HEK293 (cell line): ENCODE measurements around the gene ZNF646.

Experiments used
- CTCF ChIA-PET: fragments of 350-600 bp; formaldehyde crosslinking; extraction: SDS; loops from one replicate; lab custom pipeline; 2021; ENCODE audit warnings: antibody characterized with exemption; lab: Yijun Ruan, JAX
- POLR2A ChIA-PET: fragments of 300-600 bp; formaldehyde crosslinking; extraction: SDS; loops from one replicate; lab custom pipeline; 2020; ENCODE audit warnings: antibody characterized with exemption, inconsistent platforms; lab: Yijun Ruan, JAX
- H3K27ac ChIP-seq: fragments of 200-500 bp; sonication (Bioruptor generic); 2 replicates; pipeline ENCODE4 v1.5.1; 2014; ENCODE audit warnings: low read depth, low read length, control low read depth, inconsistent platforms; ENCODE audit errors: extremely low read depth
- H3K36me3 ChIP-seq, 2 experiments: fragments of 200-500 bp in 1 of 2; sonication (Bioruptor generic) in 1 of 2; 1 replicate in 1 of 2; 2 replicates in 1 of 2; pipeline ENCODE4 v1.5.1; 2014 to 2017; ENCODE audit warnings: inconsistent platforms in 2 of 2, low read length in 2 of 2; ENCODE audit not compliant: control insufficient read depth in 2 of 2, insufficient read depth in 1 of 2
- H3K4me1 ChIP-seq: fragments of 200-500 bp; sonication (Bioruptor generic); 2 replicates; pipeline ENCODE4 v1.5.1; 2014; ENCODE audit warnings: mild to moderate bottlenecking, low read length, inconsistent platforms; ENCODE audit not compliant: control insufficient read depth, insufficient read depth
- H3K4me3 ChIP-seq: 2 replicates; pipeline ENCODE4 v1.5.1; 2011; ENCODE audit warnings: low read depth, mild to moderate bottlenecking, control low read depth, low read length, moderate library complexity
- H3K9me3 ChIP-seq: fragments of 200-500 bp; sonication (Bioruptor generic); 2 replicates; pipeline ENCODE4 v1.5.1; 2014; ENCODE audit warnings: low read depth, low read length, inconsistent platforms; ENCODE audit not compliant: control insufficient read depth, insufficient read depth
- BCL11B ChIP-seq: fragments of 450-650 bp; formaldehyde crosslinking; IDR thresholded peaks from 2 replicates; pipeline ENCODE4 v1.5.1; 2016; ENCODE audit warnings: low read depth, missing biosample characterization, missing genetic modification characterization
- GLI2 ChIP-seq: fragments of 450-650 bp; formaldehyde crosslinking; IDR thresholded peaks from 2 replicates; pipeline ENCODE4; 2017; ENCODE audit warnings: missing biosample characterization, missing genetic modification characterization, low read depth, borderline replicate concordance
- HOXD13 ChIP-seq: sonication (generic); formaldehyde crosslinking; IDR thresholded peaks from 2 replicates; pipeline ENCODE4 v1.8.0; 2022; ENCODE audit warnings: missing genetic modification reagents, borderline replicate concordance
- OVOL3 ChIP-seq: fragments of 450-650 bp; formaldehyde crosslinking; IDR thresholded peaks from 2 replicates; pipeline ENCODE4 v1.5.1; 2016; ENCODE audit warnings: missing biosample characterization, missing genetic modification characterization
- REST ChIP-seq: fragments of 450-650 bp; formaldehyde crosslinking; IDR thresholded peaks from 2 replicates; pipeline ENCODE4 v1.5.1; 2016; ENCODE audit warnings: missing biosample characterization, missing genetic modification characterization
- SP2 ChIP-seq: fragments of 450-650 bp; formaldehyde crosslinking; IDR thresholded peaks from 2 replicates; pipeline ENCODE4 v1.5.1; 2016; ENCODE audit warnings: missing biosample characterization, missing genetic modification characterization
- ZFP69B ChIP-seq: fragments of 450-650 bp; formaldehyde crosslinking; IDR thresholded peaks from 2 replicates; pipeline ENCODE4 v1.5.1; 2016; ENCODE audit warnings: missing biosample characterization, missing genetic modification characterization
- ZNF114 ChIP-seq: fragments of 450-650 bp; formaldehyde crosslinking; IDR thresholded peaks from 2 replicates; pipeline ENCODE4 v1.5.0; 2017; ENCODE audit warnings: missing biosample characterization, missing genetic modification characterization
- ZNF175 ChIP-seq: fragments of 450-650 bp; formaldehyde crosslinking; IDR thresholded peaks from 2 replicates; pipeline ENCODE4 v1.5.1; 2016; ENCODE audit warnings: missing biosample characterization, missing genetic modification characterization
- ZNF19 ChIP-seq: fragments of 450-650 bp; formaldehyde crosslinking; IDR thresholded peaks from 2 replicates; pipeline ENCODE4; 2016; ENCODE audit warnings: missing biosample characterization, missing genetic modification characterization, low read depth
- ZNF23 ChIP-seq: fragments of 450-650 bp; formaldehyde crosslinking; IDR thresholded peaks from 2 replicates; pipeline ENCODE4 v1.5.1; 2016; ENCODE audit warnings: missing biosample characterization, missing genetic modification characterization, borderline replicate concordance
- ZNF37A ChIP-seq: fragments of 450-650 bp; IDR thresholded peaks from 2 replicates; pipeline ENCODE4 v1.5.1; 2018; ENCODE audit warnings: missing biosample characterization, missing genetic modification characterization
- ZNF48 ChIP-seq: fragments of 450-650 bp; formaldehyde crosslinking; IDR thresholded peaks from 2 replicates; pipeline ENCODE4 v1.5.1; 2016; ENCODE audit warnings: missing biosample characterization, missing genetic modification characterization
- ZNF501 ChIP-seq: fragments of 450-650 bp; formaldehyde crosslinking; IDR thresholded peaks from 2 replicates; pipeline ENCODE4 v1.5.1; 2016; ENCODE audit warnings: missing biosample characterization, missing genetic modification characterization
- ZNF521 ChIP-seq: fragments of 450-650 bp; formaldehyde crosslinking; IDR thresholded peaks from 2 replicates; pipeline ENCODE4 v1.5.1; 2017; ENCODE audit warnings: missing biosample characterization, mild to moderate bottlenecking, missing genetic modification characterization
- ZNF624 ChIP-seq: fragments of 450-650 bp; formaldehyde crosslinking; IDR thresholded peaks from 2 replicates; pipeline ENCODE4 v1.5.1; 2017; ENCODE audit warnings: missing biosample characterization, missing genetic modification characterization
- ZNF629 ChIP-seq: fragments of 450-650 bp; formaldehyde crosslinking; IDR thresholded peaks from 2 replicates; pipeline ENCODE4 v1.5.1; 2017; ENCODE audit warnings: missing biosample characterization, missing genetic modification characterization
- ZNF768 ChIP-seq: fragments of 450-650 bp; formaldehyde crosslinking; IDR thresholded peaks from 2 replicates; pipeline ENCODE4 v1.5.1; 2018; ENCODE audit warnings: missing biosample characterization, mild to moderate bottlenecking, missing genetic modification characterization
- ZNF776 ChIP-seq: fragments of 450-650 bp; formaldehyde crosslinking; IDR thresholded peaks from 2 replicates; pipeline ENCODE4 v1.5.0; 2017; ENCODE audit warnings: missing biosample characterization, missing genetic modification characterization, borderline replicate concordance
- ZXDB ChIP-seq: fragments of 450-650 bp; formaldehyde crosslinking; IDR thresholded peaks from 2 replicates; pipeline ENCODE4 v1.5.1; 2016; ENCODE audit warnings: missing biosample characterization, missing genetic modification characterization
- TF ChIP-seq, protein P1 (sequence below): fragments of 450-650 bp; formaldehyde crosslinking; IDR thresholded peaks from 2 replicates; pipeline ENCODE4 v1.5.1; 2016; ENCODE audit warnings: missing biosample characterization, missing genetic modification characterization
- TF ChIP-seq, protein P2 (sequence below): fragments of 450-650 bp; formaldehyde crosslinking; IDR thresholded peaks from 2 replicates; pipeline ENCODE4; 2016; ENCODE audit warnings: missing biosample characterization, missing genetic modification characterization
- TF ChIP-seq, protein P3 (sequence below): fragments of 450-650 bp; formaldehyde crosslinking; IDR thresholded peaks from 2 replicates; pipeline ENCODE4 v1.5.1; 2017; ENCODE audit warnings: missing biosample characterization, missing genetic modification characterization

The ZNF646 gene

GRCh38 chr16:31113121-31114120 is 39.2 kb downstream of the ZNF646 start (continued):
- TF ChIP-seq, protein P1, sequence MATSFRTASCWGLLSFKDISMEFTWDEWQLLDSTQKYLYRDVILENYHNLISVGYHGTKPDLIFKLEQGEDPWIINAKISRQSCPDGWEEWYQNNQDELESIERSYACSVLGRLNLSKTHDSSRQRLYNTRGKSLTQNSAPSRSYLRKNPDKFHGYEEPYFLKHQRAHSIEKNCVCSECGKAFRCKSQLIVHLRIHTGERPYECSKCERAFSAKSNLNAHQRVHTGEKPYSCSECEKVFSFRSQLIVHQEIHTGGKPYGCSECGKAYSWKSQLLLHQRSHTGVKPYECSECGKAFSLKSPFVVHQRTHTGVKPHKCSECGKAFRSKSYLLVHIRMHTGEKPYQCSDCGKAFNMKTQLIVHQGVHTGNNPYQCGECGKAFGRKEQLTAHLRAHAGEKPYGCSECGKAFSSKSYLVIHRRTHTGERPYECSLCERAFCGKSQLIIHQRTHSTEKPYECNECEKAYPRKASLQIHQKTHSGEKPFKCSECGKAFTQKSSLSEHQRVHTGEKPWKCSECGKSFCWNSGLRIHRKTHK, result no peak

- ChIA-PET POLR2A (interaction anchor here (0.7 kb wide), 1 partner anchor 324 kb away, joined by 4 read pairs; no protein-coding TSS in a partner anchor), CTCF (interaction anchor here (3.4 kb wide), 1 partner anchor 28 kb away, joined by 12 read pairs; no protein-coding TSS in a partner anchor)
- peaks cover 6 to 50% of the 10 kb centered on the region in 2 experiments; a peak in 2 of 3 replicates for H3K36me3 ChIP-seq
- H3K4me1 ChIP-seq, result peaks cover 4% of the 10 kb centered on the region
- TF ChIP-seq ZFP69B (tag by site-specific recombination) (no peak), SP2 (tag by site-specific recombination) (no peak)
- no peaks in the 10 kb centered on the region for H3K9me3 ChIP-seq
- H3K27ac ChIP-seq, result no peak overlapping the region; the same call in 1 of the 2 replicates
- no peak overlapping the region for H3K4me3 ChIP-seq
Measured at GRCh38 chr16:31114468-31114867, 40.2 kb downstream of the ZNF646 start.

GRCh38 chr16:31117384-31118222 is 43.4 kb downstream of the ZNF646 start, which contains the start of gene KAT8:
KAT8 (plus strand) TSS chr16:31117664; CDS start chr16:31117682, 18 bp downstream.
- H3K4me1 ChIP-seq, result peaks cover 4% of the 10 kb centered on the region; the same call in 1 of the 2 replicates
- TF ChIP-seq ZNF501 (tag by site-specific recombination), result peak; percentile 88; the same call in 1 of the 2 replicates
- no peak; the same call in 1 of the 2 replicates for TF ChIP-seq ZNF19 (tag by site-specific recombination)
- no peak for TF ChIP-seq ZNF37A (tag by site-specific recombination)
- no peak for TF ChIP-seq ZNF768 (tag by site-specific recombination)
- no peak for TF ChIP-seq ZNF23 (tag by site-specific recombination)
- no peak; the same call in 1 of the 2 replicates for TF ChIP-seq GLI2 (tag by site-specific recombination)
- TF ChIP-seq, protein P2, sequence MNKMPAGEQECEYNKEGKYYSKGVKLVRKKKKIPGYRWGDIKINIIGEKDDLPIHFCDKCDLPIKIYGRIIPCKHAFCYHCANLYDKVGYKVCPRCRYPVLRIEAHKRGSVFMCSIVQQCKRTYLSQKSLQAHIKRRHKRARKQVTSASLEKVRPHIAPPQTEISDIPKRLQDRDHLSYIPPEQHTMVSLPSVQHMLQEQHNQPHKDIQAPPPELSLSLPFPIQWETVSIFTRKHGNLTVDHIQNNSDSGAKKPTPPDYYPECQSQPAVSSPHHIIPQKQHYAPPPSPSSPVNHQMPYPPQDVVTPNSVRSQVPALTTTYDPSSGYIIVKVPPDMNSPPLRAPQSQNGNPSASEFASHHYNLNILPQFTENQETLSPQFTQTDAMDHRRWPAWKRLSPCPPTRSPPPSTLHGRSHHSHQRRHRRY (tag by site-specific recombination), result no peak
- TF ChIP-seq ZNF776 (tag by site-specific recombination), result no peak
- TF ChIP-seq ZNF175 (tag by site-specific recombination), result no peak
- TF ChIP-seq, protein P3, sequence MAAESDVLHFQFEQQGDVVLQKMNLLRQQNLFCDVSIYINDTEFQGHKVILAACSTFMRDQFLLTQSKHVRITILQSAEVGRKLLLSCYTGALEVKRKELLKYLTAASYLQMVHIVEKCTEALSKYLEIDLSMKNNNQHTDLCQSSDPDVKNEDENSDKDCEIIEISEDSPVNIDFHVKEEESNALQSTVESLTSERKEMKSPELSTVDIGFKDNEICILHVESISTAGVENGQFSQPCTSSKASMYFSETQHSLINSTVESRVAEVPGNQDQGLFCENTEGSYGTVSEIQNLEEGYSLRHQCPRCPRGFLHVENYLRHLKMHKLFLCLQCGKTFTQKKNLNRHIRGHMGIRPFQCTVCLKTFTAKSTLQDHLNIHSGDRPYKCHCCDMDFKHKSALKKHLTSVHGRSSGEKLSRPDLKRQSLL (tag by site-specific recombination), result no peak
- TF ChIP-seq ZXDB (tag by site-specific recombination), result peak; percentile 70
- TF ChIP-seq ZNF521 (tag by site-specific recombination), result no peak
- TF ChIP-seq ZNF48, result no peak
- no peak for TF ChIP-seq HOXD13 (CRISPR knock-in tag)
- TF ChIP-seq BCL11B (tag by site-specific recombination), result no peak
- TF ChIP-seq ZNF624, result no peak
- TF ChIP-seq ZNF629 (tag by site-specific recombination), result peak; percentile 98
- TF ChIP-seq OVOL3 (tag by site-specific recombination), result no peak
- TF ChIP-seq ZNF114 (tag by site-specific recombination), result no peak
- peak; percentile 75 for TF ChIP-seq REST (tag by site-specific recombination)

More at GRCh38 chr16:31117384-31118222, 43.4 kb downstream of the ZNF646 start, which contains the start of gene KAT8:
- CTCF ChIA-PET, result interaction anchor here (0.6 to 2.9 kb wide), 5 partner anchors 25 to 261 kb away, joined by 3 to 24 read pairs (median 3); partner anchors contain the start of gene HSD3B7
- POLR2A ChIA-PET, result interaction anchor here (0.7 to 2.1 kb wide), 41 partner anchors 8 to 757 kb away, joined by 3 to 104 read pairs (median 4); partner anchors contain the start of genes FUS, ORAI3, PRSS53 and PRSS8
- peak within 1 kb of the TSS; percentile 75 for H3K4me3 ChIP-seq
- no peaks in the 10 kb centered on the region for H3K9me3 ChIP-seq
- peak within 1 kb of the TSS; percentile 57 for H3K27ac ChIP-seq
- peaks cover 29 to 49% of the 10 kb centered on the region in 2 experiments for H3K36me3 ChIP-seq
